HCT116 (cell line): Measurements from ENCODE around the gene GPI. TPM values are rescaled to one million over a fixed set of nuclear protein-coding genes. Genes with fewer than 3 reads are reported as not detected.

Source experiments
- ATAC-seq: fragments of 200-7000 bp; cut with Tn5 transposase; 2 replicates; pipeline ENCODE4 v1.9.1; 2020; ENCODE audit warnings: mild to moderate bottlenecking, moderate library complexity
- BruUV-seq: library from RNA; stranded (reverse); fragments of 400-500 nt; replicated peaks from 2 replicates; lab custom pipeline; 2021; lab: Mats Ljungman, UMichigan
- CTCF ChIA-PET: fragments of 300-600 bp; sonication (Branson Sonifier 250); formaldehyde crosslinking; loops from one replicate; lab custom pipeline; 2021; ENCODE audit warnings: antibody characterized with exemption; lab: Charles Lee
- POLR2A ChIA-PET: fragments of 300-600, 350-600 bp; sonication (Branson Sonifier 250); formaldehyde crosslinking; loops from one replicate; lab custom pipeline; 2021; ENCODE audit warnings: antibody characterized with exemption; lab: Charles Lee
- RAD21 ChIA-PET, 2 experiments: fragments of 300-600 bp; sonication (Branson Sonifier 250); formaldehyde crosslinking; loops; one replicate each; lab custom pipeline; 2023; ENCODE audit warnings: low total read pairs in 2 of 2; ENCODE audit not compliant: uncharacterized antibody in 2 of 2, unreplicated experiment in 2 of 2, low non-redundant PET in 1 of 2; lab: Charles Lee
- DNase-seq: peaks from one replicate; pipeline ENCODE4 v3.0.0-alpha.2; 2010; ENCODE audit warnings: low read depth, low spot score
- H2AFZ ChIP-seq: fragments of 200-600 bp; shearing (Covaris generic), sonication (generic); 2 replicates; pipeline ENCODE4 v1.6.1; 2017; ENCODE audit warnings: low read depth, mixed run types, mixed read lengths, antibody characterized with exemption, low read length; ENCODE audit not compliant: poor library complexity, severe bottlenecking
- H3K27ac ChIP-seq: 2 replicates; pipeline ENCODE4 v1.5.1; 2012; ENCODE audit warnings: low read depth, low read length
- H3K27me3 ChIP-seq: fragments of 200-600 bp; sonication (generic); 2 replicates; pipeline ENCODE4 v1.6.1; 2016; ENCODE audit warnings: mixed run types, low read length, mixed read lengths; ENCODE audit not compliant: insufficient read depth
- H3K36me3 ChIP-seq, 2 experiments: fragments of 200-500 bp in 1 of 2; fragments of 200-600 bp in 1 of 2; sonication (Bioruptor generic) in 1 of 2; sonication (generic) in 1 of 2; 2 replicates each; pipeline versions ENCODE4 v1.5.1 to v1.6.1; 2014 to 2016; ENCODE audit warnings: low read length in 2 of 2, inconsistent platforms in 1 of 2, mixed read lengths in 1 of 2, mixed run types in 1 of 2; ENCODE audit not compliant: insufficient read depth in 2 of 2, control insufficient read depth in 1 of 2
- H3K4me1 ChIP-seq, 2 experiments: fragments of 200-600 bp in 1 of 2; sonication (generic) in 1 of 2; 2 replicates each; pipeline versions ENCODE4 v1.5.1 to v1.6.1; 2012 to 2017; ENCODE audit warnings: low read length in 2 of 2, inconsistent platforms in 1 of 2, mild to moderate bottlenecking in 1 of 2, mixed read lengths in 1 of 2, mixed run types in 1 of 2, moderate library complexity in 1 of 2; ENCODE audit not compliant: insufficient read depth in 2 of 2, control insufficient read depth in 1 of 2
- H3K4me2 ChIP-seq: fragments of 200-600 bp; sonication (generic); 2 replicates; pipeline ENCODE4 v1.6.1; 2017; ENCODE audit warnings: mixed run types, low read length, mixed read lengths
- H3K4me3 ChIP-seq, 2 experiments: fragments of 200-600 bp in 1 of 2; sonication (generic) in 1 of 2; replicated peaks in 1 of 2; 2 replicates each; pipeline ENCODE4 v1.5.1; 2011 to 2016; ENCODE audit warnings: low read length in 2 of 2, control low read depth in 1 of 2, low read depth in 1 of 2, mild to moderate bottlenecking in 1 of 2, mixed read lengths in 1 of 2, mixed run types in 1 of 2
- H3K79me2 ChIP-seq: fragments of 200-600 bp; sonication (generic); 2 replicates; pipeline ENCODE4 v1.6.1; 2017; ENCODE audit warnings: mild to moderate bottlenecking, mixed run types, low read length, moderate library complexity, mixed read lengths; ENCODE audit not compliant: insufficient read depth
- H3K9ac ChIP-seq: fragments of 200-600 bp; sonication (generic); 2 replicates; pipeline ENCODE4 v1.6.1; 2016; ENCODE audit warnings: low read length, mixed read lengths
- H3K9me2 ChIP-seq: fragments of 200-600 bp; sonication (generic), shearing (Covaris generic); 2 replicates; pipeline ENCODE4 v1.6.1; 2017; ENCODE audit warnings: mixed run types, mild to moderate bottlenecking, moderate library complexity; ENCODE audit not compliant: insufficient read depth
- H3K9me3 ChIP-seq, 2 experiments: fragments of 200-500 bp in 1 of 2; fragments of 200-600 bp in 1 of 2; sonication (Bioruptor generic) in 1 of 2; sonication (generic) in 1 of 2; 2 replicates each; pipeline ENCODE4 v1.6.1; 2014 to 2017; ENCODE audit warnings: low read length in 2 of 2, mixed read lengths in 2 of 2, inconsistent platforms in 1 of 2, low read depth in 1 of 2, mild to moderate bottlenecking in 1 of 2, mixed run types in 1 of 2, moderate library complexity in 1 of 2; ENCODE audit not compliant: control insufficient read depth in 1 of 2, insufficient read depth in 1 of 2
- H4K20me1 ChIP-seq: fragments of 200-600 bp; sonication (generic), shearing (Covaris generic); 2 replicates; pipeline ENCODE4 v1.6.1; 2017; ENCODE audit warnings: mixed run types, mild to moderate bottlenecking, moderate library complexity; ENCODE audit not compliant: insufficient read depth
- ZBTB33 ChIP-seq: IDR thresholded peaks from 2 replicates; pipeline ENCODE4 v1.6.1; 2011; ENCODE audit warnings: mild to moderate bottlenecking, low read length, moderate library complexity; ENCODE audit not compliant: insufficient replicate concordance; ENCODE audit errors: extremely low read depth
- ZFX ChIP-seq: fragments of 450-650 bp; IDR thresholded peaks from 2 replicates; pipeline ENCODE4 v1.6.1; 2017
- intact Hi-C: fragments of 100-400 bp; cut with micrococcal nuclease; formaldehyde crosslinking; loops from 2 replicates; pipeline ENCODE4 v1.10.0; 2022
- total RNA-seq: library from RNA; stranded (reverse); gene quantifications from one replicate; pipeline ENCODE4 v1.2.1, GENCODE V29; 2021; ENCODE audit not compliant: unreplicated experiment

Gene GPI
- total RNA-seq, 1 experiment from 2014 or later: 787 TPM

GRCh38 chr19:34365463-34366401 lies 736 bp downstream of the GPI start:
- intact Hi-C loops: no loop called here
- RAD21 ChIA-PET: no interaction called here
- peak; percentile 29 for ATAC-seq
- H3K4me1 ChIP-seq: peaks cover 14 to 28% of the 10 kb centered on the region in 2 experiments; a peak in 3 of 4 replicates
- TF ChIP-seq ZFX (peak; percentile 77; the same call in 1 of the 2 replicates), ZBTB33 (no peak)
- H3K4me3 ChIP-seq: peak overlapping the region; percentile 94 to 99
- no peaks in the 10 kb centered on the region for H3K9me2 ChIP-seq
- peaks cover 57% of the 10 kb centered on the region for H3K79me2 ChIP-seq
- peak overlapping the region; percentile 98 for H3K9ac ChIP-seq
- no peaks in the 10 kb centered on the region for H3K27me3 ChIP-seq
- H3K9me3 ChIP-seq: no peaks in the 10 kb centered on the region
- POLR2A ChIA-PET: interaction anchor here (1.5 kb wide), 1 partner anchor 7 kb away, joined by 3 read pairs; no protein-coding TSS in a partner anchor
- peaks cover 33 to 38% of the 10 kb centered on the region in 2 experiments; a peak in 3 of 4 replicates for H3K36me3 ChIP-seq
- peak overlapping the region; percentile 91 for H3K27ac ChIP-seq
- CTCF ChIA-PET: no interaction called here
- H3K4me2 ChIP-seq: peak overlapping the region; percentile 97
- BruUV-seq: TSS peak; percentile 48
- no peak for DNase-seq
- 0 out of 2 replicates have a peak, but pooled peaks cover 6% of the 10 kb centered on the region for H4K20me1 ChIP-seq
- H2AFZ ChIP-seq: no peak overlapping the region
